ENCODE data around the gene ASPRV1. TPM values are rescaled to one million over a fixed set of nuclear protein-coding genes. Genes with fewer than 3 reads are reported as not detected.

ASPRV1 gene
- total and polyA plus RNA-seq, 10 donors, result 1.2 to 5.3 (median 3.5) TPM

DNA sequence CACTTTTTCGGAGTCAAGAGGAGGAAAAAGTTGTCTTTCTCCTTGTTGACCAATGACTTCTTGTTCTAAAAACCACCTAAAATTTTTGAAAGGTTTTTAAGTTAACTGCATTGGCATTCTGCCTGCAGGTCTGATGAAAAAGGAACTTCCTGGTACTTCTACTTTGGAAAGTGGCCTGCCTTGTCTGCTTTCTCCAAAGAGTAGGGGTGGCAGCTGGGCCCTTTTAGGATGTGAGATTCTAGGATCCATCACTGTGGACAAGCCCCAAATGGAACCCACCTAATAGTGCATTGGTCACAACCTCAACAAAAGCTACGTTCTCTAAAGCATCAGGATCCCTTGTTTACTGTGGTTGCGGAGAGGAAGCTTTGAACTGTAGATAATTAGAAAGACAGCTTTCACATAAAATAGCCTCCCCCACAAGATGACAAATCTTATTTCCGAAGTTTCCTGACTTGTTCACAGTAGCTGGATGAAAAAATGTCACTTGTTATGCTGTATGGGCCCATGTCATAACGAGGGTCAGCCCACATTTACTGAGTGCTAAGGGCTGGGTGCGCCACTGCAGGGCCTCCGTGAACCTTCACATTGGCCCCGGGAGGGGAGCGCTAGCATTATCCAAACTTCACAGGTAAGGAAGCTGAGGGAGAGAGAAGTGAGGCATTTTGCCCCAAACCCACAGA lies 17.4 kb downstream of the ASPRV1 start:
- no peak for TF ChIP-seq POLR2AphosphoS5 (IDR thresholded peaks at IDR 0.05)
- TF ChIP-seq POLR2A (IDR thresholded peaks at IDR 0.05), result no peak
- TF ChIP-seq, protein P1, sequence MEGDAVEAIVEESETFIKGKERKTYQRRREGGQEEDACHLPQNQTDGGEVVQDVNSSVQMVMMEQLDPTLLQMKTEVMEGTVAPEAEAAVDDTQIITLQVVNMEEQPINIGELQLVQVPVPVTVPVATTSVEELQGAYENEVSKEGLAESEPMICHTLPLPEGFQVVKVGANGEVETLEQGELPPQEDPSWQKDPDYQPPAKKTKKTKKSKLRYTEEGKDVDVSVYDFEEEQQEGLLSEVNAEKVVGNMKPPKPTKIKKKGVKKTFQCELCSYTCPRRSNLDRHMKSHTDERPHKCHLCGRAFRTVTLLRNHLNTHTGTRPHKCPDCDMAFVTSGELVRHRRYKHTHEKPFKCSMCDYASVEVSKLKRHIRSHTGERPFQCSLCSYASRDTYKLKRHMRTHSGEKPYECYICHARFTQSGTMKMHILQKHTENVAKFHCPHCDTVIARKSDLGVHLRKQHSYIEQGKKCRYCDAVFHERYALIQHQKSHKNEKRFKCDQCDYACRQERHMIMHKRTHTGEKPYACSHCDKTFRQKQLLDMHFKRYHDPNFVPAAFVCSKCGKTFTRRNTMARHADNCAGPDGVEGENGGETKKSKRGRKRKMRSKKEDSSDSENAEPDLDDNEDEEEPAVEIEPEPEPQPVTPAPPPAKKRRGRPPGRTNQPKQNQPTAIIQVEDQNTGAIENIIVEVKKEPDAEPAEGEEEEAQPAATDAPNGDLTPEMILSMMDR (IDR thresholded peaks at IDR 0.05 in 8 of 11, conservative IDR thresholded peaks at IDR 0.05 in 3 of 11), result no peak
- Histone ChIP-seq H3K27me3 (replicated peaks in 1 of 7) (peaks cover 0 to 6% (median 0%) of the 10 kb centered on the region in 7 donors), H3K4me3 (peak overlapping the region in 1 of 8 donors; percentile 56), H3K27ac (peak overlapping the region in 7 of 8 donors; percentile 76 to 93 (median 81)), H3K9me3 (no peaks in the 10 kb centered on the region), H3K4me1 (peaks cover 4 to 67% (median 19%) of the 10 kb centered on the region in 6 donors), H3K36me3 (peaks cover 0 to 52% (median 40%) of the 10 kb centered on the region in 6 donors)
- DNase-seq, result no peak
- intact Hi-C loops (cut with DNase I; ENCODE audit: low total_unique reads), result no loop called here
- 53 to 76% (median 66%) methylated on average over 9 of the region's 9 CpGs for WGBS, 5 donors

DNA sequence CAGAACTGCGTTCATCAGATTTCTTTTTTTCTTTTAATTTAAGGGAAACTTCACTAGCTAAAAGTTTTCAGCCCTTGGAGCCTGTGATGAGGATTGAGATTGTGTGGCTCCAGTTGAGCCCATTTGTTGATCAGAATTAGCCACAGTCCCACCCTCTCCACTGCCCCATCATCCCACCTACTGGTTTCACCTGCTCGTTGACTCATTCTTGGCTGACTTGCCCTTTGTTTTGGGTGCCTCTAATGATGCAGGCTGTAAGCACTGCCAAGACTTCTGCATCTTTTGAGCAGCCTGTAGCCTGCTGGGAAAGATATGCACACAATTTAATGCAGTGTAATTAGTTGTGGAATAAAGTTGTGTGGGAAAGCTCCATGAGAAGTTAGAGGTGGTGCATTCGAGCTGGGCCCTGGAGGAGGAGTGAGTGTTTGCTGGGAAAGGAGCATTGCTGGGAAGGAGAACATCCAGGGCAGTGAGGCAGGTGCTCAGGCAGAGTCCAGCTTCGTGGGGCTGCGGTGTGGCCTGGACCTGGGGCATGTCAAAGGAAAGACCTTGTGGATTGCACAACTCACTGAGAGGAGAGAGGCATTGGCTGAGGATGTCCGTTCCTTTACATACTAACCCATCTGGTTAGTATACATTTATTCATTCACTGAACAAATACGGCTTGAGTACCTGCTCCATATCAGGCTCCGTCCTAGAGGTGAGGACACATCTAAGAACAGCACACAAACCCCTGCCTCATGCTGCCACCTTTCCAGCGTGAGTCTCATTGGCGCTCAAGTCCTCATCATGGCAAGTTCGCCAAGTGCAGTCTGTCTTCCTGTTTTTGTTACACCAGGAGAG lies 18.2 kb downstream of the ASPRV1 start:
- H3K36me3 ChIP-seq, result peaks cover 3 to 59% (median 47%) of the 10 kb centered on the region in 6 donors
- TF ChIP-seq POLR2AphosphoS5 (IDR thresholded peaks at IDR 0.05), result peak in 2 of 3 donors; percentile 46 to 51
- TF ChIP-seq, protein P1 (IDR thresholded peaks at IDR 0.05 in 8 of 11, conservative IDR thresholded peaks at IDR 0.05 in 3 of 11), result no peak
- peak overlapping the region in 7 of 8 donors; percentile 76 to 93 (median 81) for H3K27ac ChIP-seq
- H3K9me3 ChIP-seq, result no peaks in the 10 kb centered on the region
- peaks cover 4 to 60% (median 19%) of the 10 kb centered on the region in 6 donors for H3K4me1 ChIP-seq
- peak overlapping the region in 1 of 8 donors; percentile 56 for H3K4me3 ChIP-seq
- no peak for DNase-seq
- intact Hi-C loops (cut with DNase I; ENCODE audit: low total_unique reads), result no loop called here
- no peaks in the 10 kb centered on the region for H3K27me3 ChIP-seq (replicated peaks in 1 of 7)
- 74 to 89% (median 82%) methylated on average over 11 of the region's 11 CpGs for WGBS, 5 donors

DNA sequence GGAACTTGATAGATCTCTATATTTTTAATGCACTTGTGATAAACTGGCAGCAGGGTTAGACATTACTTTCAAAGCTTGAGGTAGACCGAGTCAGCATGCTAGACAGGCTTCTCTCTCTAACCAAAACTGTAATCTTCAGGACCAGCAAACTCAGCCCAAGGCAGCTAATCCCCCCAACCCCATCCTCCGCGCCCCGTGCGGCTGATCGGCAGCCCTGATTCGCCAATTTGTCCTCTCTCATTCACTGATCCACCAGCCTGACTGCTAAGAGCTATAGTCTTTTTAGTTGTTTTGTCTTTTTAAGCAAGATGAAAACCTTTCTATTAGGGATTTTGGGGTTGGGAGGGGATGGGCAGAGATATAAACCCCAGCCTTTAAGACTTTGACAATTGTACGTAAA lies 20.7 kb downstream of the ASPRV1 start:
- TF ChIP-seq POLR2A (IDR thresholded peaks at IDR 0.05) (no peak), POLR2AphosphoS5 (IDR thresholded peaks at IDR 0.05) (peak in 1 of 3 donors; percentile 33)
- TF ChIP-seq, protein P1 (IDR thresholded peaks at IDR 0.05 in 8 of 11, conservative IDR thresholded peaks at IDR 0.05 in 3 of 11), result no peak
- Histone ChIP-seq H3K27ac (peak overlapping the region in 2 of 8 donors; percentile 32 to 90), H3K27me3 (replicated peaks in 1 of 7) (no peaks in the 10 kb centered on the region), H3K9me3 (no peaks in the 10 kb centered on the region), H3K4me3 (no peak overlapping the region), H3K4me1 (peaks cover 0 to 43% (median 3%) of the 10 kb centered on the region in 6 donors), H3K36me3 (peaks cover 3 to 85% (median 70%) of the 10 kb centered on the region in 6 donors)
- WGBS, 5 donors, result 95 to 98% (median 97%) methylated on average over 8 of the region's 8 CpGs
- intact Hi-C loops (cut with DNase I; ENCODE audit: low total_unique reads), result no loop called here
- DNase-seq, result no peak

DNA sequence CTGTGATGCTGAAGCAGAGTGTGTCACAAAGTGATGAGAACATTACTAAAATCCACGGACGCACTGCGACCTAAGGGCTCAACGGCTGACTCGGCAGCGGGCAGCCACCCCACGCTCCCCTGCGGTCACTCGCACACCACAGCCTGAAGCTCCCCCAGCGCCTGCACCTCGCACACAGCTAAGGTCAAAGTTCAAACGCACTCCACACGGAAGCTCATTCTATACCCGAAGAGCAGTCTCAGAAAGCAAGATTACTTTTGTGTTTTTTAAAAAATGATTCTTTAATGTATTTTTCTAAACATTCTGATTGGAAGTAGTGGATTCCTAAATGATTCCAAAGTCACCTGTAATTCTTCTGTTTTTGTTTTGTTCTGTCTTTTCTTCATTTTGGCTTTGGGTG lies 21.7 kb downstream of the ASPRV1 start:
- Histone ChIP-seq H3K9me3 (no peaks in the 10 kb centered on the region), H3K27me3 (replicated peaks in 1 of 7) (no peaks in the 10 kb centered on the region), H3K4me1 (peaks cover 0 to 41% (median 2%) of the 10 kb centered on the region in 6 donors), H3K36me3 (peaks cover 3 to 93% (median 78%) of the 10 kb centered on the region in 6 donors), H3K4me3 (no peak overlapping the region), H3K27ac (peak overlapping the region in 1 of 8 donors; percentile 90)
- intact Hi-C loops (cut with DNase I; ENCODE audit: low total_unique reads), result no loop called here
- TF ChIP-seq POLR2AphosphoS5 (IDR thresholded peaks at IDR 0.05), result peak; percentile 9 to 75 (median 25)
- no peak for TF ChIP-seq POLR2A (IDR thresholded peaks at IDR 0.05)
- TF ChIP-seq, protein P1 (IDR thresholded peaks at IDR 0.05 in 8 of 11, conservative IDR thresholded peaks at IDR 0.05 in 3 of 11), result no peak
- WGBS, 5 donors, result 89 to 93% (median 92%) methylated on average over 14 of the region's 14 CpGs
- peak; percentile 61 for DNase-seq

All from spleen (tissue), 11 donors.